SU-DHL-6 (cell line): Measurements from ENCODE around the gene TNIP1.

ENCODE experiments used
- H2AFZ ChIP-seq: fragments of 200-600 bp; sonication (generic); 2 replicates; pipeline ENCODE4 v1.6.1; 2014; ENCODE audit warnings: low read depth, mild to moderate bottlenecking, moderate library complexity, mixed read lengths, antibody characterized with exemption, low read length; ENCODE audit not compliant: severe bottlenecking
- H3F3A ChIP-seq: fragments of 200-600 bp; shearing (Covaris generic); 2 replicates; pipeline ENCODE4 v1.6.0; 2016; ENCODE audit warnings: antibody characterized with exemption, mild to moderate bottlenecking; ENCODE audit not compliant: insufficient read depth
- H3K27ac ChIP-seq: fragments of 200-600 bp; sonication (generic); 2 replicates; pipeline ENCODE4 v1.5.1; 2016; ENCODE audit warnings: low read depth, mild to moderate bottlenecking, low read length, moderate library complexity, mixed read lengths
- H3K27me3 ChIP-seq: fragments of 200-600 bp; sonication (generic), shearing (Covaris generic); 2 replicates; pipeline ENCODE4 v1.6.0; 2014; ENCODE audit warnings: mild to moderate bottlenecking, low read length
- H3K36me3 ChIP-seq: fragments of 200-600 bp; sonication (generic); 2 replicates; pipeline ENCODE4 v1.6.1; 2014; ENCODE audit warnings: mild to moderate bottlenecking, low read length, mixed read lengths
- H3K4me2 ChIP-seq: fragments of 300-600, 200-600 bp; shearing (Covaris generic), sonication (generic); 2 replicates; pipeline ENCODE4 v1.6.0; 2014; ENCODE audit warnings: low read length, low read depth, mild to moderate bottlenecking; ENCODE audit not compliant: poor library complexity, severe bottlenecking
- H3K4me3 ChIP-seq: fragments of 200-600 bp; sonication (generic); 2 replicates; pipeline ENCODE4 v1.5.1; 2014; ENCODE audit warnings: antibody characterized with exemption, low read length, mild to moderate bottlenecking, mixed read lengths; ENCODE audit not compliant: insufficient read depth, poor library complexity, severe bottlenecking
- H3K79me2 ChIP-seq: fragments of 200-600 bp; sonication (generic); 2 replicates; pipeline ENCODE4 v1.6.1; 2014; ENCODE audit warnings: mild to moderate bottlenecking, low read length, moderate library complexity; ENCODE audit not compliant: insufficient read depth
- H3K9ac ChIP-seq: fragments of 200-600 bp; sonication (generic); 2 replicates; pipeline ENCODE4 v1.7.0; 2014; ENCODE audit warnings: mild to moderate bottlenecking, low read length
- H3K9me2 ChIP-seq: fragments of 200-600 bp; sonication (generic); replicated peaks from 2 replicates; pipeline ENCODE4 v1.6.1; 2014; ENCODE audit warnings: low read length; ENCODE audit not compliant: insufficient read depth
- H3K9me3 ChIP-seq: fragments of 200-600 bp; sonication (generic); 2 replicates; pipeline ENCODE4 v1.6.1; 2014; ENCODE audit warnings: low read length, mixed read lengths; ENCODE audit not compliant: insufficient read depth
- H4K20me1 ChIP-seq: fragments of 200-600 bp; sonication (generic); 2 replicates; pipeline ENCODE4 v1.6.1; 2014; ENCODE audit warnings: low read depth, mild to moderate bottlenecking, antibody characterized with exemption, low read length, moderate library complexity, mixed read lengths
- CTCF ChIP-seq: fragments of 200-600 bp; sonication (generic); IDR thresholded peaks from one replicate; pipeline ENCODE4 v1.5.1; 2017; ENCODE audit warnings: antibody characterized with exemption, mild to moderate bottlenecking, low read length, moderate library complexity; ENCODE audit not compliant: insufficient read depth, poor library complexity, severe bottlenecking
- EZH2phosphoT487 ChIP-seq: fragments of 200-600 bp; sonication (generic), shearing (Covaris generic); conservative IDR thresholded peaks from 2 replicates; pipeline ENCODE4 v1.6.1; 2018; ENCODE audit warnings: mild to moderate bottlenecking, antibody characterized with exemption, low read length, moderate library complexity, mixed read lengths

TNIP1 gene

GRCh38 chr5:151095341-151096000 lies 14.6 kb upstream of the TNIP1 start:
- Histone ChIP-seq H3K4me2 (no peak overlapping the region), H3K27ac (peak overlapping the region; percentile 30; the same call in 1 of the 2 replicates), H2AFZ (no peak overlapping the region), H4K20me1 (no peaks in the 10 kb centered on the region), H3K9me3 (no peaks in the 10 kb centered on the region), H3K79me2 (no peaks in the 10 kb centered on the region), H3F3A (no peaks in the 10 kb centered on the region), H3K4me3 (no peak overlapping the region), H3K27me3 (no peaks in the 10 kb centered on the region), H3K9me2 (no peaks in the 10 kb centered on the region), H3K9ac (no peak overlapping the region), H3K36me3 (no peaks in the 10 kb centered on the region)
- no peak for TF ChIP-seq CTCF
- TF ChIP-seq EZH2phosphoT487, result no peak

GRCh38 chr5:151094852-151095245 lies 14.0 kb upstream of the TNIP1 start:
- no peaks in the 10 kb centered on the region for H3K27me3 ChIP-seq

GRCh38 chr5:151094030-151094851 lies 13.4 kb upstream of the TNIP1 start:
- Histone ChIP-seq H3K27me3 (no peaks in the 10 kb centered on the region), H3K9me2 (no peaks in the 10 kb centered on the region), H3K4me2 (peak overlapping the region; percentile 46), H3K27ac (peak overlapping the region; percentile 51), H3K79me2 (no peaks in the 10 kb centered on the region), H3K4me3 (no peak overlapping the region), H3K9ac (peak overlapping the region; percentile 34), H4K20me1 (no peaks in the 10 kb centered on the region), H3F3A (no peaks in the 10 kb centered on the region), H3K36me3 (no peaks in the 10 kb centered on the region), H3K9me3 (no peaks in the 10 kb centered on the region), H2AFZ (peak overlapping the region; percentile 6)
- no peak for TF ChIP-seq CTCF
- no peak for TF ChIP-seq EZH2phosphoT487

More at GRCh38 chr5:151094852-151095245, 14.0 kb upstream of the TNIP1 start:
- Histone ChIP-seq H3K4me2 (no peak overlapping the region), H2AFZ (no peak overlapping the region), H3K9ac (0 out of 2 replicates have a peak overlapping the region, but pooled peaks have one; percentile 34), H3K4me3 (no peak overlapping the region), H4K20me1 (no peaks in the 10 kb centered on the region), H3K9me3 (no peaks in the 10 kb centered on the region), H3K9me2 (no peaks in the 10 kb centered on the region), H3K79me2 (no peaks in the 10 kb centered on the region), H3K27ac (peak overlapping the region; percentile 30; the same call in 1 of the 2 replicates), H3K36me3 (no peaks in the 10 kb centered on the region), H3F3A (no peaks in the 10 kb centered on the region)
- TF ChIP-seq EZH2phosphoT487 (no peak), CTCF (no peak)
